Measurements from ENCODE around the gene TMEM163. TPM values are rescaled to one million over a fixed set of nuclear protein-coding genes. Genes with fewer than 3 reads are reported as not detected.
A peak's percentile ranks its signal among the peaks of the same experiment; 100 is the strongest.
"Not testable (repeated sequence)": the region's sequence is repeated elsewhere in the genome, so short reads cannot be mapped to it uniquely, and the experiment has no call there.

Gene TMEM163
- total RNA-seq, 1 donor from 2014 or later, result 16.3 TPM

DNA sequence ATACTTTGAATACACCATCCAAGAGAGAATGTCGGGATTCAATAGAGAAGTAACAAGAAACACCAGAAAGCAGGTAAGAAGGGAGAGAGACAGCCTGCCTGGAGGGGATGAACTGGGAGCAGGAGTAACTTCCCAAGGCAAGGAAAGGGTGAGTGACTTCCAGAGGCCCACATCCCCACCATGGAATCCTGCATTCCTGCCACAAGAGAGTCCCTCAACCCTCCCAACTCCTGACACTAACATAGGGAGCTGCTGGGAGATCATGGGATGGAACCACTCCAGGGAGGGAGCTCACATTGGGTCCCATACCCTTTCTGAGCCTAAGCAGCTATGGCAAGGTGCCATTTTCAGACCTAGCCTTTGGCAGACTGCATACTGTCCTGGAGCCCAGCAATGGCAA is 5.5 kb upstream of the TMEM163 start:
- DNase-seq (ENCODE audit: low spot score in 2 of 2) (no peak), FAIRE-seq (no peak)

DNA sequence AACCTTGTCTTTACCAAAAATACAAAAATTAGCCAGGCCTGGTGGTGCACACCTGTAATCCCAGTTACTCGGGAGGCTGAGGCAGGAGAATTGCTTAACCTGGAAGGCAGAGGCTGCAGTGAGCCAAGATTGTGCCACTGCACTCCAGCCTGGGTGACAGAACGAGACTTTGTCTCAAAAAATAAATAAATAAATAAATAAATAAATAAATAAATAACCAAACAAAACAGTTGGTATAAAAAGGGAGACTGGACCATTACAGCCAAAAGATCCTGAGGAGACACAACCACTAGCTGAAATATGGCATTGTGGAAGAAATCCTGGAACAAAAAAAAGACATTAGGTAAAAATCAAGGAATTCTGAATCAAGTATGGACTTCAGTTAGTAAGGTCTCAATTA is 4.9 kb upstream of the TMEM163 start:
- not testable (repeated sequence) for DNase-seq (ENCODE audit: low spot score in 2 of 2); FAIRE-seq

DNA sequence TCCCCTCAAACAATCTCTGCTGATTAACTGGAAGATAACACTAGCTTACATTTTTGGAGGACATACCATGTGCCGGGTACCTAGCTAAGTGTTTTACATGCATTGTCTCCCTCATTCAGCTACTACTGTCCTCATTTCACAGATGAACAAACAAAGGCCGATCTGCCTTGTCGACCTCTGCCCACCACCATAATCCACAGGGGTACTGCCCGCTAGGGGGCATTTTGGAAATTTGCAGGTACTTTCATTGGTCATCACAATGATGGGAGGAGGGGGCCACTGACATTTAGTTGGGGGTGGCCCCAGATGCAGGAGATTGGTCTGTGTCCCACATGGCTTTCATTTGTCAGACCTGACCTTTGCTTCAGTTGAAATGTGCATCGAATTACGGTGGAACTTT is 3.9 kb upstream of the TMEM163 start:
- FAIRE-seq, result no peak
- DNase-seq (ENCODE audit: low spot score in 2 of 2), result no peak

DNA sequence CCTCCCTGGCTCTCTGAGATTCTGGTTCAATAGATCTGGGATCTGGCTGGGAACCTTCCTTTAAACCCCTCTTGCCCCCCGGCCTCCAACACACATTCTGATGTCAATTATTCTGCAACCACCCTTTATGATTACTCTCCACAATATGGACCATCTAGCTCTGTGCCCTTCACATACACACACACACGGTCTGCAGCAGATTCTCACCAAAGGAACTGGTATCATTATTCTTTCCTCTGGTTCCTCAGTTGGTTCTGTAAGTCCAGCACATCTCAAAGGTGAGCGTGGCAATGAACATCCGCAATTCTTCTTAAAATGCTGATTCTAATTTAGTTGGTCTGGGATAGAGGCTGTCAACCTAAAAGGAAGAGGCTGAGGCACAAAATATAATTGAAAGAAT is 2.8 kb upstream of the TMEM163 start:
- DNase-seq (ENCODE audit: low spot score in 2 of 2) (no peak), FAIRE-seq (no peak)

DNA sequence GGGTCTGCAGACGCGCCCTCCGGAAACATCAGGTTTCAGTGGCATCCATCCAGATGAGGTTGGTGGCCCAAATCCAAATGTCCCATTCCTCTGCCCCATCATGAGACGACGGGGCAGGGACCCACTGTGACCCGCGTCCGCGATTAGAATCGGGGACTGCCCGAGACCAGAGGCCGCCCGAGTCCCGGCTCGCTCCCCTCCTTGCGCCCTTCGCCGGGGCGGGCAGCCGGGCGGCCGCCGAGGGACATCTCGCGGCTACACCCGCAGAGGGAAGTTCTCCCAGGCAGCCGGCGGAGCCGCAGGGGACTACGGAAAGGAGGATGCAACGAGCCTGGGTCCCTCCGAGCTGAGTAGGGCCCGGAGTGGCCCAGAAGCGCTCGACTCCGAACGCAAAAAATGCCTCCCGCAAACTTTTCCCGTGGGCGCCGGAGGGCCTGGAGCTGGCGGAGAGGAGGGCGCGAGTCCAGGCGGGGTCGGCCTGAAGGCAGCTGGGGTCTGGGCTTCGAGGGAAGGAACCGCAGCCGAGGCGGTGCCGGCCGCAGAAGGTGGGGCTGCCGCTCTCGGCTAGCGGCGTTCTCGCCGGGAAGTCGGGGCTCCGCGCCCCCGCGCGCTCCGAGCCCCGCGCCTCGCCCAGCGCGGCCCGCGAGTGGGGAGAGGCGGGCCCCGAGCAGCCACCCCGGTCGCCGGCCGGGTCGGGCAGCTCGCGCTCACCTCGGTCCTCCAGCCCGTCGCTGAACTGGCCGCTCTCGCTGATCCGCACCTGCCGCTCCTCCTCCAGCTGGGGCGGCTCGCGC is 580 bp downstream of the TMEM163 start:
- FAIRE-seq (no peak), DNase-seq (ENCODE audit: low spot score in 2 of 2) (peak; percentile 22 to 37)

DNA sequence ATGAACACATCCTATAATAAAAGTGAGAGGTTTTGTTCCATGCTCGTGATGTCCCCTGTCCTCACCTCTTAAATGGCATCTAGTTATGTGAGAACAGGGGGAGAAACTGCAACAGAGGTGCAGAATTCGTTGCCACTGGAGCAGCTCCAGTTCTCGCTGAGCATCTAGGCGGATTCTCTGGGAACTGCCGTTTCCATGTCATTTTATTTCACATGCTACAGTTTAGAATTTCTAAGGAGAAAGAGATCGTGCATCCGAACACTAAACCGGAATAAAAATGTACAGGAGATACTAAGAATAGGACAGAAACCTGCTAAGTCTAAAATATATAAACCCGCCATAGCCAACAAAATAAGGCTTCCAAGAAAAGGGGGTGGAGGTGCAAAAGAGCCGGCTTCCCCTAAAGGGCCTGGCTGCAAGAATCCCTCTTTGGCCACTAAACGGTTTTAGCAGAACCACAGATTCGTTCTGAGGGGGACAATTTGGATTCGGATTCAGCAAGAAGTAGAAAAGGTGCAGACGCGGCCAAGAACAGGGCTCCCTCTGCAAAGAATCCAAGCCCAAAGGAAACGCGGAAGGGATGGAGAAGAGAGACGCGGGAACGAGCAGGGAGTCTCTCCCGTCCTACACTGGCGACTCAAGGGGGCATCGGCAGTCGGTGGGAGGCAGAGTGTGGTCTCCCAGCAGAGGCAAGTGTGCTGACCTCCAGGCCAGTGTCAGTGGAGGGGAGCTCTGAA is 1.3 kb downstream of the TMEM163 start:
- FAIRE-seq (no peak), DNase-seq (ENCODE audit: low spot score in 2 of 2) (no peak)

DNA sequence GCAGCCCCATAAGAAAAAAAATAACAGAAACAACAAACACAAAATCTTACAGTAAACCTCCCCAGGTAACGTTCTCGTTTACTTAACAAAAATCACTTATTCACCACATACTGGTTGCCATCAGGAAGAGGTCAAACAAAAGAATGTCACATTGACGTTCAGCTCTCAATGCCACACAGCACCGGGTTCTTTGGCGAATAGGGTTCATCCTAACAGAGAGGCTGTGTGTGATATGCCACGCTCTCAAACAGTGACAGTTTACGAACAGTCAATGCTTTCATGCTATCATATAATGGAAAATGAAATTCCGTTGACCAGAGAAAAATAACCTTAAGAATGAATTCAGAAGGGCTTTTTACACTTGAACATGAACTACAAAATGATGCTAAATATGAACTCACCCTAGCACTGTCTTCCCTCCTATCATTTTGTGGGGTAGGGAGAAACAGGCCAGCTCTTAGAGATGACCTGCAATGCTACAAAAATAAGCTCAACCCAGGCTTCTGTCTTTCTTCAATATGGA is 2.0 kb downstream of the TMEM163 start:
- no peak for DNase-seq (ENCODE audit: low spot score in 2 of 2)
- no peak for FAIRE-seq

DNA sequence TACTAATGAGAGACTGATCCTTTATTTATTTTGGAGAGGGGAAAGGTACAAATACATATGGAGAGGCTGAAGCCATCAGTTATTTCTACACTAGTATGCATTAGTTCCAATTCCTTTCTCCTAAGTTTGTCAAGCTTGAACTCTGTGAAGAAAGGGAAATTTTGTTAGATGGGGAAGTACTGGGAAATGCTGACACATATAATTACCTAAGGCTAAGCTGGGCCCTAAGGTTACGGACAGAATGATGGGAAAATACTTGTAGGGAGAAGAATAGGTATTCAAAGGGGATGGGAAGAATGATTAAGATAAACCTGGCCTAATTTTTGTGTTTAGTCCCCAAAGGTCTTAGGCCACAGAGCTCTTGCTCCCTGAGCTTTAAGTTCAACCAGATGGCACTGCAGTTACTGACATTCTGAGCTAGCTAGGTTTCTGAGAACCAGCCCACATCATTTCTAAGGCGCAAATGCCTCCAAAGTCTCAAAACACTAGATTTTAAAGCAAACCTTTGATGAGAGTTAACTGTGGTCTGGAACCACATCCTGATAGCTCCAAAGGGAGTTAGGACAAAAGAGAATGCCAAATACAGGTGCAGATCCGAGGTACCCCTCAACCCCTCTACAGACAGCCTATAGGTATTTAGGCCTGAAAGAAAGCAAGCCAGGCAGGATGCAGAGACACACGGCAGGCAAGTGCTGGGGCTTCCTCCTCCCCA is 2.7 kb downstream of the TMEM163 start:
- FAIRE-seq, result no peak
- no peak for DNase-seq (ENCODE audit: low spot score in 2 of 2)

DNA sequence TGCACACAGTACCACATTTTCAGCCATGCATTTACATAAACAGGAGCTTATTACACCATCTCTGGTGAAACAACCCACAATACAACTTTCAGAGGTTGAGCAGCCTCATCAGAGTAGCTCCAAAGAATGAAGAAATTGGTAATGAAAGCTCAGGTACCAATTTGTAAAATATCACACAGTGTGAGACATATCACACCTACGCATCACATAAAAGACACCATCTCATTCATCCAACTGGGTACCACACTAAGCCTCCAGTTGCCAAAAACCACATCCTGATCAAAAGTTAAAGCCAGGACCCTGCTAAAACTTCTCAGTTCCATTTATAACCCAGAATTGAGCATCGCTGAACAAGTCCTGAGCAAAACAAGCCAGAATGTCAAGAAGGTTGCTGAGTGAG is 4.6 kb downstream of the TMEM163 start:
- no peak for FAIRE-seq
- DNase-seq (ENCODE audit: low spot score in 2 of 2), result no peak

DNA sequence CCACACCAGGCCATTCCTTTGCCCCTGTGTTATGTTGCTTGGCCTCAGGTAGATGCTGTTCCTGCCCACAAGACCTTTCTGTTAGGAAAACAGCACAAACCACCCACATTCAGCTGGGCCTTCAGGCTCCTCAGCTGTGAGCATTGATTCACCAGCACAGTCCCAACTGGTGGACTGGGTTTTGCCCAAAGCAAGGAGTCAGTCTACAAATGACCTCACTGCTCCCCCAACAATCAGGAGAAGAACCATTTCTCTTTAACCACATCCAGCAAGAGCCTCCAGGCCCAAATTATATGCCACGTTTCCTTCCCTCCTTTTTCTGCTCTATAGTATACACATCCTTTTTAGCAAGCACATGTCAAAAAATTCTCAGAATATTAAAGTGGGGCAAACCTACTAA is 5.2 kb downstream of the TMEM163 start:
- FAIRE-seq (no peak), DNase-seq (ENCODE audit: low spot score in 2 of 2) (no peak)

DNA sequence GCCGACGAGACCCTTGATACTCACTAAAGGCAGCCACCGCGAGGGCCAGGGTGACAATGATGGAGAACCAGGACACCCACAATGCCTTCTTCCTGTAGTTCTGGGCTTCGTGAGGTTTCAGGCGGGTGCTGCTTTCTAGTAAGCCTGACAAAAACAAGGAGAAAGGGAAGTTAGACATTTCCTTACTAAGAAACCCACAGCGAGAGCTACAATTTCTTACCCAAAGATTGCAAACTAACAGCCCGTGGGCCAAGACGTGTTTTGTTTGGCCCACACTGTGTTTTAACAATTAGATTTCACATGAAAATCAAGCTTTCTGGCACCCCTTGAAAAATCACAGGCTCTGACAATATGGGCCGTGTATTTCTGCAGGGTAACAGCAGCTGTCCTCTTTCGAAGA is 5.6 kb downstream of the TMEM163 start:
- FAIRE-seq (no peak), DNase-seq (ENCODE audit: low spot score in 2 of 2) (no peak)

DNA sequence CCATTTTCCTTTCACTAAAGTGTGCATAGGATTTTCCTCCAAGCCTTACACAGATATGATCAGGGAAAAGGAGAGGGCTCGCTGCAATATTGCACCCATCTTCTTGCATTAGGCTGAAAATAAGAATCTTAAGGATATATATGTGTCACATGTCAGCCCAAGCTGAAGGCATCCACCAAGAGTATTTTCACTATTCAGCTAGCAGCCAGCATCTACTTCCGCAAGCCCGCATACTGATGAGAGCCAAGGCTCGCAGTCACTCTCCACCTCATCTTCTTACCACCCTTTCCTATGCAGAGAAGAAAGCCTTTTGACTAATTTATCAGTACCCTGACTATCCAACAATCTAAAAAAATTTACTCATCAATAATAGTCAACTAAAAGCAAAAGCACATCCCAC is 6.1 kb downstream of the TMEM163 start:
- FAIRE-seq (no peak), DNase-seq (ENCODE audit: low spot score in 2 of 2) (no peak)

DNA sequence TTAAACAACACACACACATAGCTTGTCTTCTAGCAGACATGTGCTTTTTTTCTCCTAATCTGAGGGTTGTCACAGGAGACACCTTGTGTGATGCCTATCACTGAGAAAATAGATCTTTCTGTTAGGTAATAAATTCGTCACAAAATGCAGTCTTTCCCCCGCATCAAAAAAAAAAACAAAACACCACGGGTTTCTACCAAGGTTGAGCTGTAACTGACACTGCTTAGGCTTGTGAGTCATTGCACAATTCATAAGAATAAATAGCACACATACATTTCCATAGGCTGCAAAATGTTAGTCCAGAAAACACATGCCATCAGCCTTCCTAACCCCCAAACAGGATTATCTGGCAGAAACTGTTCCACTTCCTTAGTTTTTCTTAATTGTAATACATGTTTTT is 6.5 kb downstream of the TMEM163 start:
- FAIRE-seq (no peak), DNase-seq (ENCODE audit: low spot score in 2 of 2) (no peak)

DNA sequence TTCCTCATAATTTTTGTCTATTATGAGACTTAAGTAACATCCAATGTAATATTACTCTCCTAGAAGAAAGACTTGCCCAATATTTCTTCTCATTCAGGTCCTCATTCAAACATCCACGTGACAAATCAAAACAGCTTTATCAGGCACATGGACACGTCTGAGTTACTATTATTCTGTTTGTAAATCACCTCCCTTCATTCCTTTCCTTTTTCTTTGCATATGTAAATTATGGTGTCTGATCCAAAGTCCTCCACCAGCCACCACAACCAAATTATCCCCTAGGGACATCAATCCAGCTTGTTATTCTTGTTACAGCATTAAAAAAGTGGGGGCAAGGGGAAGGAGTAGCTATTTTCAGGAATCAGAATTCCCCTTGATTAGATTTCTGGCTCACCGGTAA is 7.1 kb downstream of the TMEM163 start:
- DNase-seq (ENCODE audit: low spot score in 2 of 2) (no peak), FAIRE-seq (no peak)

DNA sequence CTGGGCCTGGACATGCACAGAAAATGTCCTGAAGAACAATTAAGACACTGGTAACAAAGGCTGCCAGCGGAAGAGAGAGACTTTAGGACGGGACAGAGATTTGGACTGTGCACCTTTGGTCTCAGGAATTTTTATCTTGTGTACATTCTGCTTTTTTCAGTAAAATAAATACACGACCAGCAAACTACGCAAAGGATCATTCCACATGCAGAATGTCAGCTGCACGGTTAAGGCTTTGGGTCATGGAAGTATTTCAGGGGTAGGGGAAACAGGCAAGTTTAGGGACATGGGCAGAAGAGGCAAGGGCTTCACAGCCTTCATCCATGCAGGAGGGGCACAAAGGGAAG is 11.5 kb downstream of the TMEM163 start:
- FAIRE-seq (no peak), DNase-seq (ENCODE audit: low spot score in 2 of 2) (no peak)

DNA sequence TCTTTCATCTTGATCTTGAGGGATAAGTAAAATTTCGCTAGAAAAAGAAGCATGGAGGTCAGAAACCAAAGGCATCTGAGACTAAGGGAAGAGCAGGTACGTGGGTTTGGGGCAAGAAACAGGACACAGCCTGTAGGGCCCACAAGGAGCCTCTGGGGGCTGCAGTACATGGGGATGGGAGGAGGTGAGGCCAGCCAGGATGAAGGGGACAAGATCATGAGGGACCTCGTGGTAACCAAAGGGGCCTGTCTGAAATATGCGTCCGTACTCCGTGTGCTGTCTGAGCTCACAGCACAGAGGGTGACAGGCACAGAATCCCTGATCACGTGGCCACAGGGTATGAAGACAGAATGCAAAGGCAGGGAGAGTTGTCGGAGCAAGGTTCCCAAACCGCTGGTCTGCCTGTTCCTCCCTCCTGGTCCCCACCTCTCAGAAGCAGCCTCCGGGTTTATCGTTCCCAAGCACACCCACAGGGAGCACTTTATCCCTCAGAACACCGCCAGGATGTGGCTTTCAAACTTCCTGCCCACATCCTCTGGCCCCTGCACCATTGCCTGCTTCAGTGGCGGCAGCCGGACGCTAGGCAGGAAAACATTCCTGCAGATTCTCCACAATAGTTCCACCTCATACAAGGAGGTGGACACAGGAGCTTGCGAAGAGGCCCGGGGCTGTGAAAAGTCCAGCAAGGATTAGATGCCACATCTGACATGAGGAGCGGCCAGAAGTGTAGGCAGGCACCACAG is 12.0 kb downstream of the TMEM163 start:
- FAIRE-seq (no peak), DNase-seq (ENCODE audit: low spot score in 2 of 2) (no peak)

DNA sequence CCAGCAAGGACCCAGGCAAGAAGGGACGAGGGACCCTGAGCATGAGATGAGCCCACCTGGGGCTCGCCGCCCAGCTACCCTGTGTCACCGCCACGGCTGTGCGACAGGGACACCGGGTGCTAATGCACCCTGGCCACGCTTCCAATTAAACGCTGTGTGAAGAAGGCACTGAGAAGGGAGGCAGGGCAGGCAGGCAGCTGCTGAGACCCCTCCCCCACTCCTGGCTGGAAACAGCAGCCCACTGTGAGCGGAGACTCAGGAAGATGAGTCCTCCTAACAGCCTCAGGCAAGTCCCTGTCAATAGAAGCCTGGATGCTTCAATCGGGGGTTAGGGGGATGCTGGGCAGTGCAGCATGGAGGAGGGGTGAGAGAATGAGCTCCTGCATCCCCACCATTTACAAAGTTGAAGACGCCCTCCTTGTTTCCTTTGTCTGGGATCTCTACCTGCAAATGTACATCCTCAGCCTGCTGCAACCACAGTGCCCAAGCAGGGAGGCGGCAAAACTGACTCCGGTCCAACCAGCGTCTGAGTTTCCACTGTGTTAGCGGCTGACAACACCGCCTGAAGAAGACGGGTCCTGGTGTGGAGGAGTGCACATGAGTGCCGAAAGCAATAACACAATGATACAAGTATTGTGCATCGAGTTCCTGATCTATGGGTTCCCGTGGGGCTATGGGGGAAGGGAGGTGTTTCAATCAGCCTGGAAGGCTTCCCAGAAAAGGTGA is 12.8 kb downstream of the TMEM163 start:
- no peak for DNase-seq (ENCODE audit: low spot score in 2 of 2)
- FAIRE-seq, result no peak

DNA sequence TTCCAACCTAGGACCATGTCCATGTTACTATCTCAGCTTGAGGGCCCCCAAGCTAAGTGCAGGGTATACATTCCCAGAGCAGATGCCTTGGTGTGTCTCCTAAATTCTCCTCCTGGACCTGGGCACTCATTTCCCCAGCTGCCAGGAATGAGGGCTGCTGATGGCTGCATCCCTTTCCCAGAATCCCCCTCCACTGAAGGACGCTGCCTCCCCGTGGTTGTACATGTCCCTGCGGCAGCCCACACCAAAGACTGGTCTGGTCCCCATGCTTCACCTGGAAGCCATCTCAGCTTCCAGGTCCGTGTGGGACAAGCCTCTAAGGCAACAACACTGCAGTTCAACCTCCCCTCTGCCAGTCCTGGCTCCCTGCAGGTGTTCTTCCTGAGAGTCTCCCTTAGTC is 14.6 kb downstream of the TMEM163 start:
- FAIRE-seq, result no peak

DNA sequence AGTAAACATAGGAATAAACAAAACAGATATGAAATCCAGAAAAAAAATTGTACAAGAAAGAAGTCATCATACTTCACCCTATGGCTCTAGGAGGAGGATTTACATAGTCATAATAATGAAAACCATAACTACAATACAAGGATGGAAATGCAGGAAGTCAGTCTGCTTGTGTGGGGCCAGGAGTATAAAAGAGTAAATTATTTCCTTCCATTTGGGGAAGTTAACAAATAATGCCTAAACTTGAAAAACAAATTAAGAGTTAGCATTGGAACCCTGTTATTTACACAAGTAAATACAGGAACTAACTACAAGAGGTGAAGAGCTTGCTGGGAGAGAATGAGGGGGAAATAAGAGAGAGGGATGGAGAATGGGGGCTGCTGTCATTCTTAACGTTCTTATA is 15.4 kb downstream of the TMEM163 start:
- DNase-seq (ENCODE audit: low spot score in 2 of 2) (no peak), FAIRE-seq (no peak)

More for the DNA sequence above, 14.6 kb downstream of the TMEM163 start:
- DNase-seq (ENCODE audit: low spot score in 2 of 2), result no peak

DNA sequence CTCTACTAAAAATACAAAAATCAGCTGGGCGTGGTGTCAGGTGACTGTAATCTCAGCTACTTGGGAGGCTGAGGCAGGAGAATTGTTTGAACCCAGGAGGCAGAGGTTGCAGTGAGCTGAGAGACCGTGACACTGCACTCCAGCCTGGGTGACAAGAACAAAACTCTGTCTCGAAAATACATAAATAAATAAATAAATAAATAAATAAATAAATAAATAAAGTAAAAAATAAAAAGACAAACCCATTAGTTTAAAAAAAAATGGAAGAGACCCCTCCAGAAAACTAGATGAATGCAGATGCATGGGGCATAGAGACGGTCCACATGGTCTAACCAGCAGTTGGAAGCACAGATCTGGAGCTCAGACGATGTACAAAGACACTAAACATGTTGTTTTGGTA is 18.1 kb downstream of the TMEM163 start:
- no peak for FAIRE-seq
- DNase-seq (ENCODE audit: low spot score in 2 of 2), result no peak
